ENCODE measurements around the gene COPG1. TPM values are rescaled to one million over a fixed set of nuclear protein-coding genes. Genes with fewer than 3 reads are reported as not detected.

Gene COPG1
- total and polyA plus RNA-seq, 4 donors: 49.8 to 177 (median 87.0) TPM

GRCh38 chr3:129323651-129324294 lies 74.4 kb downstream of the COPG1 start:
- 70% methylated on average over 12 of the region's 12 CpGs for WGBS
- H3K9me3 ChIP-seq (ENCODE audit: control insufficient read depth in 4 of 4, low read length in 3 of 4): no peaks in the 10 kb centered on the region
- no peak overlapping the region for H3K27ac ChIP-seq (ENCODE audit: low read depth in 1 of 2, low read length in 2 of 2)
- no peak overlapping the region for H3K4me3 ChIP-seq (ENCODE audit: low read depth in 1 of 3, low read length in 3 of 3)
- no peaks in the 10 kb centered on the region for H3K4me1 ChIP-seq (ENCODE audit: control insufficient read depth in 4 of 4, insufficient read depth in 4 of 4, low read length in 3 of 4)
- no peak for DNase-seq (ENCODE audit: low spot score)
- H3K27me3 ChIP-seq (ENCODE audit: control insufficient read depth in 4 of 4, insufficient read depth in 4 of 4, low read length in 3 of 4): no peaks in the 10 kb centered on the region
- peak overlapping the region in 1 of 2 donors; percentile 38 for H3K9ac ChIP-seq (ENCODE audit: low read depth in 1 of 2, low read length in 2 of 2)
- TF ChIP-seq FOXA1 (IDR thresholded peaks at IDR 0.05) (no peak), GABPA (IDR thresholded peaks at IDR 0.05 in 1 of 2, conservative IDR thresholded peaks at IDR 0.05 in 1 of 2) (no peak), RXRA (IDR thresholded peaks at IDR 0.05) (peak in 1 of 2 donors; percentile 47), YY1 (IDR thresholded peaks at IDR 0.05) (no peak), HNF4G (IDR thresholded peaks at IDR 0.05) (no peak), FOXA2 (IDR thresholded peaks at IDR 0.05) (no peak), EGR1 (IDR thresholded peaks at IDR 0.05; ENCODE audit: low read depth in 2 of 2) (no peak), JUND (IDR thresholded peaks at IDR 0.05) (no peak), MAX (IDR thresholded peaks at IDR 0.05) (no peak), NR2F2 (IDR thresholded peaks at IDR 0.05) (no peak), RAD21 (IDR thresholded peaks at IDR 0.05) (peak in 1 of 2 donors; percentile 68), HNF4A (conservative IDR thresholded peaks at IDR 0.05) (peak; percentile 73 to 88), SP1 (IDR thresholded peaks at IDR 0.05) (peak; percentile 49), TAF1 (conservative IDR thresholded peaks at IDR 0.05) (no peak)
- TF ChIP-seq, protein P1, sequence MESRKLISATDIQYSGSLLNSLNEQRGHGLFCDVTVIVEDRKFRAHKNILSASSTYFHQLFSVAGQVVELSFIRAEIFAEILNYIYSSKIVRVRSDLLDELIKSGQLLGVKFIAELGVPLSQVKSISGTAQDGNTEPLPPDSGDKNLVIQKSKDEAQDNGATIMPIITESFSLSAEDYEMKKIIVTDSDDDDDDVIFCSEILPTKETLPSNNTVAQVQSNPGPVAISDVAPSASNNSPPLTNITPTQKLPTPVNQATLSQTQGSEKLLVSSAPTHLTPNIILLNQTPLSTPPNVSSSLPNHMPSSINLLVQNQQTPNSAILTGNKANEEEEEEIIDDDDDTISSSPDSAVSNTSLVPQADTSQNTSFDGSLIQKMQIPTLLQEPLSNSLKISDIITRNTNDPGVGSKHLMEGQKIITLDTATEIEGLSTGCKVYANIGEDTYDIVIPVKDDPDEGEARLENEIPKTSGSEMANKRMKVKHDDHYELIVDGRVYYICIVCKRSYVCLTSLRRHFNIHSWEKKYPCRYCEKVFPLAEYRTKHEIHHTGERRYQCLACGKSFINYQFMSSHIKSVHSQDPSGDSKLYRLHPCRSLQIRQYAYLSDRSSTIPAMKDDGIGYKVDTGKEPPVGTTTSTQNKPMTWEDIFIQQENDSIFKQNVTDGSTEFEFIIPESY (IDR thresholded peaks at IDR 0.05): no peak
- TF ChIP-seq, protein P2, sequence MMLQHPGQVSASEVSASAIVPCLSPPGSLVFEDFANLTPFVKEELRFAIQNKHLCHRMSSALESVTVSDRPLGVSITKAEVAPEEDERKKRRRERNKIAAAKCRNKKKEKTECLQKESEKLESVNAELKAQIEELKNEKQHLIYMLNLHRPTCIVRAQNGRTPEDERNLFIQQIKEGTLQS (IDR thresholded peaks at IDR 0.05): no peak
- TF ChIP-seq, protein P3, sequence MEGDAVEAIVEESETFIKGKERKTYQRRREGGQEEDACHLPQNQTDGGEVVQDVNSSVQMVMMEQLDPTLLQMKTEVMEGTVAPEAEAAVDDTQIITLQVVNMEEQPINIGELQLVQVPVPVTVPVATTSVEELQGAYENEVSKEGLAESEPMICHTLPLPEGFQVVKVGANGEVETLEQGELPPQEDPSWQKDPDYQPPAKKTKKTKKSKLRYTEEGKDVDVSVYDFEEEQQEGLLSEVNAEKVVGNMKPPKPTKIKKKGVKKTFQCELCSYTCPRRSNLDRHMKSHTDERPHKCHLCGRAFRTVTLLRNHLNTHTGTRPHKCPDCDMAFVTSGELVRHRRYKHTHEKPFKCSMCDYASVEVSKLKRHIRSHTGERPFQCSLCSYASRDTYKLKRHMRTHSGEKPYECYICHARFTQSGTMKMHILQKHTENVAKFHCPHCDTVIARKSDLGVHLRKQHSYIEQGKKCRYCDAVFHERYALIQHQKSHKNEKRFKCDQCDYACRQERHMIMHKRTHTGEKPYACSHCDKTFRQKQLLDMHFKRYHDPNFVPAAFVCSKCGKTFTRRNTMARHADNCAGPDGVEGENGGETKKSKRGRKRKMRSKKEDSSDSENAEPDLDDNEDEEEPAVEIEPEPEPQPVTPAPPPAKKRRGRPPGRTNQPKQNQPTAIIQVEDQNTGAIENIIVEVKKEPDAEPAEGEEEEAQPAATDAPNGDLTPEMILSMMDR (IDR thresholded peaks at IDR 0.05; ENCODE audit: low read depth, low read length, missing input control): peak; percentile 35
- TF ChIP-seq, protein P4, sequence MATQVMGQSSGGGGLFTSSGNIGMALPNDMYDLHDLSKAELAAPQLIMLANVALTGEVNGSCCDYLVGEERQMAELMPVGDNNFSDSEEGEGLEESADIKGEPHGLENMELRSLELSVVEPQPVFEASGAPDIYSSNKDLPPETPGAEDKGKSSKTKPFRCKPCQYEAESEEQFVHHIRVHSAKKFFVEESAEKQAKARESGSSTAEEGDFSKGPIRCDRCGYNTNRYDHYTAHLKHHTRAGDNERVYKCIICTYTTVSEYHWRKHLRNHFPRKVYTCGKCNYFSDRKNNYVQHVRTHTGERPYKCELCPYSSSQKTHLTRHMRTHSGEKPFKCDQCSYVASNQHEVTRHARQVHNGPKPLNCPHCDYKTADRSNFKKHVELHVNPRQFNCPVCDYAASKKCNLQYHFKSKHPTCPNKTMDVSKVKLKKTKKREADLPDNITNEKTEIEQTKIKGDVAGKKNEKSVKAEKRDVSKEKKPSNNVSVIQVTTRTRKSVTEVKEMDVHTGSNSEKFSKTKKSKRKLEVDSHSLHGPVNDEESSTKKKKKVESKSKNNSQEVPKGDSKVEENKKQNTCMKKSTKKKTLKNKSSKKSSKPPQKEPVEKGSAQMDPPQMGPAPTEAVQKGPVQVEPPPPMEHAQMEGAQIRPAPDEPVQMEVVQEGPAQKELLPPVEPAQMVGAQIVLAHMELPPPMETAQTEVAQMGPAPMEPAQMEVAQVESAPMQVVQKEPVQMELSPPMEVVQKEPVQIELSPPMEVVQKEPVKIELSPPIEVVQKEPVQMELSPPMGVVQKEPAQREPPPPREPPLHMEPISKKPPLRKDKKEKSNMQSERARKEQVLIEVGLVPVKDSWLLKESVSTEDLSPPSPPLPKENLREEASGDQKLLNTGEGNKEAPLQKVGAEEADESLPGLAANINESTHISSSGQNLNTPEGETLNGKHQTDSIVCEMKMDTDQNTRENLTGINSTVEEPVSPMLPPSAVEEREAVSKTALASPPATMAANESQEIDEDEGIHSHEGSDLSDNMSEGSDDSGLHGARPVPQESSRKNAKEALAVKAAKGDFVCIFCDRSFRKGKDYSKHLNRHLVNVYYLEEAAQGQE (IDR thresholded peaks at IDR 0.05): no peak
- no peaks in the 10 kb centered on the region for H3K36me3 ChIP-seq (ENCODE audit: control insufficient read depth in 4 of 4, insufficient read depth in 3 of 4, low read depth in 1 of 4, low read length in 3 of 4)
